NT2/D1 (cell line): ENCODE results near the gene NKG7.

Experiments used
- SUZ12 ChIP-seq: IDR thresholded peaks from 2 replicates; pipeline ENCODE4 v1.6.1; 2011; ENCODE audit not compliant: insufficient read length, insufficient read depth; ENCODE audit errors: extremely low read depth
- ZNF274 ChIP-seq: IDR thresholded peaks from 2 replicates; pipeline ENCODE4 v1.6.1; 2011; ENCODE audit warnings: mild to moderate bottlenecking, low read depth, low read length

DNA sequence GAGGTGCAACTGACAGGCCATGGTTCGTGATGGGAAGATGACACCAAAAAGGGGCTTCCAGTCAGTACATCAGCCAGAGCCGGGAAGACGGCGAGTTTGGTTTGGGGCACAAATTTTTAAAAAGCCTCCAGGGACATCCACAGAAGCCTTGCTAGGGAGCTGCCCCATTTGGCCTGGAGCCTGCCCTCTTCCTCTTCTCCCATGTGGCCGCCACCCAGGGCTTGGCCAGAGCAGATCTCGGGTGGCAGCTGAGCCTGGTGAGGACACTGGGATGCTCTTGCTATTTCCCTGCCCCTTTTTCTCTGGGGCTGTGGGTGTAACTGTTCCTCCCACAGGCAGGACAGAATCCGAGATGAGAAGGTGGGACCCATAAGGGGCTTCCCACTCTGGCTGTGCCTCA, 14.5 kb downstream of the NKG7 start:
- no peak for TF ChIP-seq ZNF274
- TF ChIP-seq SUZ12 = no peak
